ENCODE measurements around the gene CRIP3.

Gene CRIP3

GRCh38 chr6:43271103-43271815, 37.4 kb downstream of the CRIP3 start:
- DNase-seq = no peak

GRCh38 chr6:43269273-43270007, 39.2 kb downstream of the CRIP3 start:
- DNase-seq = no peak

GRCh38 chr6:43268782-43269272, 39.8 kb downstream of the CRIP3 start:
- DNase-seq = no peak

- no peak for DNase-seq
These were observed 40.3 kb downstream of the CRIP3 start for GRCh38 chr6:43268355-43268700.

- no peak for DNase-seq
These were observed 40.8 kb downstream of the CRIP3 start for GRCh38 chr6:43267619-43268354.

GRCh38 chr6:43265564-43265963, 43.1 kb downstream of the CRIP3 start:
- DNase-seq = no peak

DNA sequence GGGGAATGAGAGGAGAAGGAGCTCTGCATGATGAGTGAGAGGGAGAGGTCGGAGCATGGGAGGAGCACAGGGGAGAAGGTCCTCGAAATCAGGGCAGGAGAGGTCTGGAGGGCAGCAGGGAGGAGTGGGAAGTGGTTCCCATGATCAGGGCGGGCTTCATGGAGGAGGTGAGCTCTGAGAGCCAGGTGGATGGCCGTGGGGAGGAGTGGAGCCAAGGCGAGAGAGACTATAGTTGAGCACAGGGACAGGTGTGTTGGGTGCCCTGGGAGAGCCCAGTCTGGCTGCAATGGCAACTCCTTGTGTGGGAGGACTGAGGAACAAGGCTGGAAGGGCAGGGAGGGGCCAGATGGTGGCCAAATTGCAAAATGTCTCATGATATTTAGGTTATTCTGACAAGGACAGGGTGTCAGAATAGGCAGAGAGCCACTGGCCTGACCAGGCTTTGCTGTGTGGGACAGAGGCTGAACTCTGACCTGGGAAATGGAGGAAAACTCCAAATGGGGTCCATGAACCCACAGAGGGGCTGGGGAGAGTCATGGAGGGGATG, 44.0 kb downstream of the CRIP3 start:
- no peak for DNase-seq

DNA sequence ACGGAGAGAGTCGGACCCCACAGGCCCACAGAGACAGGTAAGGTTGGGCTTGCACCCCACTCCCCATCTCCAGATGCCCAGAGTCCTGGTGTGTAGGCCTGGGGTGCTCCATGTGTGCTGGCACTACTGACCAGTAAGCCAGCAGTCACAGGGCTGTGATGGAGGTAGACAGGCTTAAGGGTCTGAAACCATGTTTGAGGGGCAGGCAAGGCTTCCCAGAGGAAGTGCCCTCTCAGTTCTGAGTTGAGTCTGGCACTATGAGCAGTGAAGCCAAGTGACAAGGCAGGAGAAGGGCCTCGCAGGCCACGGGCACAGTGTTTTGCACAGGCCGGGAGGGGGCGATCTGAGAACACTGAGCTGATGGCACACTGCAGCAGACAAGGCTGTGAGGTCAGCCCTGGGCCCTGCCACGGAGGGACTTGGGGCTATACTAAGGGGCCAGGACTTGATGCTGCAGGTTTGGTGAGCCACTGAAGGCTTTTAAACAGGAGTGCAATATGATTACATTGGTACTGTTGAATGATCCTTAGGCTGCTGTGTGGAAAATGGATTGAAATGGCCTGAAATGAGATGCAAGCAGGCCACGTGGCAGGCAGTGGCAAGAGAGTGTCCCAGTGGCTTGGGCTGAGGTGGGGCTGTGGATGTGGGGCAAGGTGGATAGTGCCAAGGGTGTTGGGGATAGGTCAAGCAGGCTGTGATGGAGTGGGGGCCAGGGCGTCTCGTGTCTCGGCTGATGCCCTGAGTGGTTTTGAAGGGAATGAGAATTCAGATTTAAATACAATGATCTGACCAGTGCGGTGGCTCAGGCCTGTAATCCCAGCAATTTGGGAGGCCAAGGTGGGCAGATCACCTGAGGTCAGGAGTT, 45.1 kb downstream of the CRIP3 start:
- DNase-seq = no peak

DNA sequence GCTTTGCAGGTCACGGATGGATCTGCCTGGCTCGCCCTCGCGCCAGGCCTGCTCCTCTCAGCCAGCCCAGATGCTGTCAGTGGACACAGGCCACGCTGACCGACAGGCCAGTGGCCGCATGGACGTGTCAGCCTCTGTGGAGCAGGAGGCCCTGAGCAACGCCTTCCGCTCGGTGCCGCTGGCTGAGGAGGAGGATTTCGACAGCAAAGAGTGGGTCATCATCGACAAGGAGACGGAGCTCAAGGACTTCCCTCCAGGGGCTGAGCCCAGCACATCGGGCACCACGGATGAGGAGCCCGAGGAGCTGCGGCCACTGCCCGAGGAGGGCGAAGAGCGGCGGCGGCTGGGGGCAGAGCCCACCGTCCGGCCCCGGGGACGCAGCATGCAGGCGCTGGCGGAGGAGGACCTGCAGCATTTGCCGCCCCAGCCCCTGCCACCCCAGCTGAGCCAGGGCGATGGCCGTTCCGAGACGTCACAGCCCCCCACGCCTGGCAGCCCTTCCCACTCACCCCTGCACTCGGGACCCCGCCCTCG, 45.8 kb downstream of the CRIP3 start:
- no peak for DNase-seq

DNA sequence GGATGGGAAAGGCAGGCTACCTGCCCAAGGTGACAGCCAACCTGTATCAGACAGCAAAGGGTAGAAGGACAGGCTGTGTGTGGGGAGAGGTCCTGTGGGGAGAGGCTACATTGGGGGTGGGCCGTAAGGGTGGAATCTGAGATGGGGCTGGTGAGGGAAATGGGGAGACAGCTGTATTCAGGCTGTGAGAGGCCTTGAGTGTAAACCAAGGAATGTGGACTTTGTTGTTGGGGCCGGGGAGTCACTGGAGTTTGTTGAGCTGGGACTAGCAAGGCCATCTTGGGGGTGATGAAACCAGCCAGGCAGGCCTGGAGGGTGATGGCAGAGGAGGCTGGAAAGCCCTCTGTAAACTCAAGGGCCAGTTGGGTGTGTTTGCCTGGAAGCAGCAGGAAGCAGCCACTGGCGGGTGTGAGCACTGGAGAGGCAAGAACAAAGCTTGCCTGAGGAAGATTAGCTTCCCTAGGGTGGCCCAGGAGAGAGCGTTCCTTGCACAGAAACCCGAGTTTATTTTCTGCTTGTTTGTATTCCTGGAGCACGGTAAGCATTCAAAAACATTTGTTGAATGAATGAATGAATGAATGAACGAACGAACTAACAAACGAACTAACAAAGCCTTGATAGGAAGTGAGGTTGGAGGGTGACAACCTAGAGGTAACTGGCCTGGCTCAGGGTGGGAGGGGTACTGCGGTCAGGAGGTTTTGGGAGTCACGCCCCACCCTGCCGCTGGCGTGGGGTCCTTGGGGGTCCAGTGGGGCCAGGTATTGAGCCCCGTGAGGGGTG, 46.4 kb downstream of the CRIP3 start:
- no peak for DNase-seq

DNA sequence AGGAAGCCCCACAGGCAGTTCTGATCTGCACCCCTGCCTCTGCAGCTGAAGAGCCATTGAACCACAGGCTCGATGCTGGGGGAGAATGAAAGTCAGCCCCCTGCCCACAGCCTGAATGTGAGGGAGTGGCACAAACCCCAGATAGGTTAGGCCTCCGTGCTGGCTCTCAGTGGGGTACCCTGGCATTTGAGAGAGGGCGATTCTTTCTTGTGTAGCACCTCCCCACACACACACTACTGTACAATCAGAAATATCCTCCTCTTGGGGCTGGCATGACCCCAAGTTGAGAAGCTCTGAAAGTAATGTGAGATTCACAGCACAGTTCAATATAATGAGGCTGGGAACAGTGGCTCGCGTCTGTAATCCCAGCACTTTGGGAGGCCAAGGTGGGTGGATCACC, 47.4 kb downstream of the CRIP3 start:
- no peak for DNase-seq

DNA sequence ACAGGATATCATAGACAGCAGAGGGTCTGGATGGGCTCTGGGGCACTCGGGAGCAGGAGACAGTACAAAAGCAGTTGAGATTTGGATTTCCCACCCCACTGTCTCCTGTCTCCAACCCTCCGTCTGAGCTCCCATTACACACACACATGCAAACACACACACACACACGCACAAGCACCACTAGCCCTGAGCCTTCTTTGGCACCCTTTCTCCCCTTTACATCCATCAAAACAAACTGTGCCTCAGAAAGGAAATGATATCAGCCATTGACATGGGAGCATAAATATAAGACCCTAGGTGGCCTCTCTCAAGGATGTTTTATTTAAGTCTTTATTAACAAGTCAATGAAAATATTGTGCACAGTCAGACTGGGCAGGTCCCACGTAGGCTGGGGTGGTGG, 47.8 kb downstream of the CRIP3 start:
- no peak for DNase-seq

GRCh38 chr6:43258807-43259686, 49.6 kb downstream of the CRIP3 start:
- DNase-seq = no peak

DNA sequence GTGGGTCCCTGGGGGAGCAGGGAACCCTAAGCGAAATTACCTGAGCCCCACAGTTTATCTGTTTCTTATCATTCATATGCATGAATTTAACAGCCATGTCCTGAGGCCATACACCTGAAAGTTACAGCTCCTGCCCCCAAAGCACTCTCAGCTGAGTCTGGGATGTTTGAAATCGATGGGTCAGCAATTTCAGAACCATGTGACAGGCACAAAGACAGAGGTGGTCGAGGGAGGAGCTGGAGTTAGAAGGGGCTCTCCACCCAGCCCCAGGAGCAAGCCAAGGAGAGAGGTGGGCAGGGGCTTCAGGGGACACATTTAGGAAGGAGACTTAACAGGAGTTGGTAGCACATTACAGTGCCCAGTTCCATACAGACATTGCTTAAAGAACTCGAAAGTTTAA, 50.4 kb downstream of the CRIP3 start:
- no peak for DNase-seq

DNA sequence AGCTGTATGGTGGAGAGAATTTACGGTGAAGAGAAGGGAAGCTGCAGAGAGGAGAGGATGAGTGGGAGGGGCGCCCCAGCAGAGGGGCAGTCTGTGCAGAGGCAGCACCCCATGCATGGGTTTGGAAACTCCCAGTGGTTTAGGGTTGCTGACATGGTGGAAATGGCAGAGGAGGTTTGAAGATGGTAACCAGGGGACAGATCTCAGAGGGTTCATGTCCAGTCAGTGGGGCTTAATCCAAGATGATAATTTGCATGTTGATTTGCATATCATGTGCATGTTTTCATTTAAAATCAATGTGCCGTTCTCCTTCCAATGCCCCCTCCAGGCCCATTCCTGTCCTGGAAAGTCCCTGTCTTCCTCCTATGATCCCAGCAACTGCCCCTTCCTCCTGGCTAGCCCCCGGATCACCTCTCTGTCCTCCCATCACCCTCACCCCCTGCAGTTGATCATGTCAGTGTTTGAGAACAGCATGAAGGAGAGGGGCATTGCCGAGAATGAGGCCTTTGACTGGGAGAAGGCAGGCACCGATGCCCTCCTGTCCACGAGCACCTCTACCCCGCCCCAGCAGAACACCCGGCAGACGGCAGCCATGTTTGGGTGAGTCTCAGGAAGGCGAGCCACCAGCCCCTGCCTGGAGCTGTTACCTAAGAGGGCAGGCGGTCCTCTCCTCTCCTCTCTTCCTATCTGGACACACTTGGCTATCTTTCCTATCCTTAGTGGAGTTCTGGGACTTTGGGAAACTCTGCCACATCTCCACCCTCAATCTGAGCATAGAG, 51.1 kb downstream of the CRIP3 start:
- no peak for DNase-seq

DNA sequence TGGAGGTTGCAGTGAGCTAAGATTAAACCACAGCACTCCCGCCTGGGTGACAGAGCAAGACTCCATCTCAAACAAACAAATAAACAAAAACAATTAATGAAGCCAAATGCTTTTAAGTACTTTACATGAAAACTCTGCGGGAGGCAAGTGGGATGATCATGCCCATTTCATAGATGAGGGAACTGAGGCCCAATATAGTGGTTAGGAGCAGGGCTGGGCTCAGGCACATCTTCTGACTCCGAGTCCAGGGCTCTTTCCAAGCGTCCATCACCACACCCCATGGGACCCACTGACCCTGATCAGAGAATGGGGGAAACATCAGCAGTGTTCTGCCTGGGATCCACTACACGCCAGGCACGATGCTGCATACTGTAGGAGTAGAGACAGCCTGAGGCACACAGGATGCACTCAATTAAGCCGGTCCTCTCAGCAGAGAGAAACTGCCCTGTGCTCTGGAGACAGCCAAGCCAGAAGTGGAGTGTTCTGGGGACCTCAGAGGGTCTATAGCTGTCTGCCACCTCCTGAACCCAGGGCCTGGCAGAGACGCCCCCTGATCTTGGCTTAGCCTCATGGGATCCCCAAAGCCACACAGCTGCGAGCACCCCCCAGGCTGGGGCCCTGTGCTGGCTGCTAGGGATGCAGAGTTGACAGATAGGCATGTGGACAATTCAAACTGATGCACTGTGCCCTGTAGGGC, 51.8 kb downstream of the CRIP3 start:
- DNase-seq = no peak

All from NCI-H2171 (cell line).